GM12892 (cell line): ENCODE data around the gene RBFOX1.

Experiments used
- POLR2A ChIP-seq: IDR thresholded peaks from 2 replicates; pipeline ENCODE4 v1.6.1; 2011; ENCODE audit warnings: low read depth, low read length, control low read depth
- POLR2AphosphoS5 ChIP-seq: IDR thresholded peaks from 2 replicates; pipeline ENCODE4 v1.6.1; 2011; ENCODE audit warnings: low read depth, low read length, control low read depth

DNA sequence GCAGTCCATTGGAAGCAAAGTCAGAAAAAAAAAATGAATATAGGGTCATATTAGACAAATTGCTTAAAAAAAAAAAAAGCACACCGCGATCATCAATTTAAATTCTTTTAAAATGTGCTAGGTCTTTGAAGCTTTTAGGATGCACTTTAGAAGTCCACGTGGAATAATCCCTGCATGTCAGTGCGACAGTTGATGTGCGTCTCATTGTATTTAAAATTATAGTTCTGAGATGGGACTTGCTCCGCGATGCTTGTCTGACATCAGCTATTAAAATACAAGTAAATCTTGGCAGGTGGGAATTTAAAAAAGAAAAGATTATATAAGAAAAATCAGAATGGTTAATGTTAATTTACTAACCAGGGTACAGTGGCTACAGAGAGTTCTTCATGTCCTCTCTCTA lies 105.2 kb downstream of the RBFOX1 start:
- TF ChIP-seq POLR2AphosphoS5 (no peak), POLR2A (no peak)
